Upper lobe of left lung (tissue), 4 donors: Measurements from ENCODE around the gene SC5D.

Experiments used
- EP300 ChIP-seq, 4 donors: sonication (generic); formaldehyde crosslinking; IDR thresholded peaks; one replicate each; pipeline ENCODE4 v1.5.1; 2017; ENCODE audit warnings: antibody characterized with exemption in 4 of 4, control low read depth in 2 of 4
- POLR2A ChIP-seq, 4 donors: fragments of 450-650 bp; IDR thresholded peaks; one replicate each; pipeline ENCODE4 v1.5.1; 2016 to 2017; ENCODE audit warnings: antibody characterized with exemption in 4 of 4, mild to moderate bottlenecking in 2 of 4
- POLR2AphosphoS5 ChIP-seq, 2 donors: sonication (generic); formaldehyde crosslinking; IDR thresholded peaks; one replicate each; pipeline ENCODE4 v1.5.1; 2017; ENCODE audit warnings: antibody characterized with exemption in 2 of 2
- TF ChIP-seq, protein P1 (sequence below), 6 experiments: fragments of 450-650 bp in 4 of 6; fragments of 200-600 bp in 2 of 6; sonication (generic) in 2 of 6; IDR thresholded peaks; one replicate each; pipeline ENCODE4 v1.5.1; 2016 to 2019; ENCODE audit warnings: antibody characterized with exemption in 6 of 6

GRCh38 chr11:121312483-121312882, 19.9 kb downstream of the SC5D start:
- TF ChIP-seq, protein P1, sequence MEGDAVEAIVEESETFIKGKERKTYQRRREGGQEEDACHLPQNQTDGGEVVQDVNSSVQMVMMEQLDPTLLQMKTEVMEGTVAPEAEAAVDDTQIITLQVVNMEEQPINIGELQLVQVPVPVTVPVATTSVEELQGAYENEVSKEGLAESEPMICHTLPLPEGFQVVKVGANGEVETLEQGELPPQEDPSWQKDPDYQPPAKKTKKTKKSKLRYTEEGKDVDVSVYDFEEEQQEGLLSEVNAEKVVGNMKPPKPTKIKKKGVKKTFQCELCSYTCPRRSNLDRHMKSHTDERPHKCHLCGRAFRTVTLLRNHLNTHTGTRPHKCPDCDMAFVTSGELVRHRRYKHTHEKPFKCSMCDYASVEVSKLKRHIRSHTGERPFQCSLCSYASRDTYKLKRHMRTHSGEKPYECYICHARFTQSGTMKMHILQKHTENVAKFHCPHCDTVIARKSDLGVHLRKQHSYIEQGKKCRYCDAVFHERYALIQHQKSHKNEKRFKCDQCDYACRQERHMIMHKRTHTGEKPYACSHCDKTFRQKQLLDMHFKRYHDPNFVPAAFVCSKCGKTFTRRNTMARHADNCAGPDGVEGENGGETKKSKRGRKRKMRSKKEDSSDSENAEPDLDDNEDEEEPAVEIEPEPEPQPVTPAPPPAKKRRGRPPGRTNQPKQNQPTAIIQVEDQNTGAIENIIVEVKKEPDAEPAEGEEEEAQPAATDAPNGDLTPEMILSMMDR (IDR thresholded peaks at IDR 0.05) = no peak
- TF ChIP-seq POLR2A (IDR thresholded peaks at IDR 0.05) = no peak
- no peak for TF ChIP-seq POLR2AphosphoS5 (IDR thresholded peaks at IDR 0.05)
- no peak for TF ChIP-seq EP300 (IDR thresholded peaks at IDR 0.05)
